SK-N-MC (cell line): Measurements from ENCODE around the gene SUN2.

Source experiments
- EZH2 ChIP-seq: fragments of 200-600 bp; sonication (generic); IDR thresholded peaks from one replicate; pipeline ENCODE4 v1.6.1; 2017; ENCODE audit warnings: antibody characterized with exemption
- POLR2AphosphoS5 ChIP-seq: IDR thresholded peaks from 2 replicates; pipeline ENCODE4 v1.6.1; 2012; ENCODE audit warnings: mild to moderate bottlenecking, low read depth, low read length, borderline replicate concordance

GRCh38 chr22:38782402-38783094 is 26.8 kb upstream of the SUN2 start:
- TF ChIP-seq EZH2 = no peak
- TF ChIP-seq POLR2AphosphoS5 = no peak
